A549 (cell line): ENCODE data around the gene MCM3. TPM values are rescaled to one million over a fixed set of nuclear protein-coding genes. Genes with fewer than 3 reads are reported as not detected.

Source experiments
- ATAC-seq, 2 experiments: fragments of 200-7000 bp in 1 of 2; fragments of >200 bp in 1 of 2; cut with Nextera tagmentation in 1 of 2; cut with Tn5 transposase in 1 of 2; 3 replicates each; pipeline versions ENCODE4 v1.8.0 to v1.9.1; 2018 to 2020; ENCODE audit warnings: mild to moderate bottlenecking in 1 of 2, moderate library complexity in 1 of 2
- CTCF ChIA-PET: fragments of 300-600 bp; sonication (Branson Sonifier 250); formaldehyde crosslinking; extraction: SDS; loops from one replicate; lab custom pipeline; 2021; ENCODE audit warnings: antibody characterized with exemption, inconsistent platforms; lab: Yijun Ruan, JAX
- POLR2A ChIA-PET: fragments of 350-600 bp; formaldehyde crosslinking; extraction: SDS; loops from one replicate; lab custom pipeline; 2021; ENCODE audit warnings: antibody characterized with exemption, inconsistent platforms; lab: Yijun Ruan, JAX
- DNase-seq, 2 experiments: peaks; one replicate each; pipeline versions ENCODE4 v3.0.0 to v3.0.0-alpha.2; 2011 to 2016; ENCODE audit warnings: low read depth in 1 of 2, low spot score in 1 of 2
- FAIRE-seq: peaks from 2 replicates; lab custom pipeline; 2011; peaks lifted over from hg19 to GRCh38; lab: Jason Lieb, UNC
- H3K27ac ChIP-seq, 2 experiments: fragments of >200 bp; sonication (Bioruptor Twin); formaldehyde crosslinking; 3 replicates each; pipeline ENCODE4 v1.5.1; 2016 to 2017
- H3K4me1 ChIP-seq: fragments of >200 bp; sonication (Bioruptor Twin); formaldehyde crosslinking; 3 replicates; pipeline ENCODE4 v1.6.1; 2016
- H3K4me2 ChIP-seq: fragments of >200 bp; sonication (Bioruptor Twin); formaldehyde crosslinking; 3 replicates; pipeline ENCODE4 v1.6.1; 2016
- H3K4me3 ChIP-seq: fragments of >200 bp; sonication (Bioruptor Twin); formaldehyde crosslinking; 3 replicates; pipeline ENCODE4 v1.5.1; 2016
- H3K9me3 ChIP-seq: fragments of >200 bp; sonication (Bioruptor Twin); formaldehyde crosslinking; 3 replicates; pipeline ENCODE4 v1.6.1; 2016
- BHLHE40 ChIP-seq: IDR thresholded peaks from 2 replicates; pipeline ENCODE4 v1.6.1; 2012; ENCODE audit warnings: low read depth, low read length, inconsistent platforms
- CBX2 ChIP-seq: fragments of 200-600 bp; sonication (generic); IDR thresholded peaks from 2 replicates; pipeline ENCODE4 v1.6.1; 2016; ENCODE audit warnings: low read depth, mild to moderate bottlenecking, borderline replicate concordance
- CHD4 ChIP-seq: fragments of 200-600 bp; sonication (generic); IDR thresholded peaks from 2 replicates; pipeline ENCODE4 v1.6.1; 2016; ENCODE audit warnings: antibody characterized with exemption, mild to moderate bottlenecking, borderline replicate concordance
- EHF ChIP-seq: fragments of 250-450 bp; sonication (Bioruptor Pico); IDR thresholded peaks from 2 replicates; pipeline ENCODE4 v1.5.0; 2020; ENCODE audit warnings: mild to moderate bottlenecking
- FOSL2 ChIP-seq, 2 experiments: fragments of 450-650 bp in 1 of 2; fragments of >200 bp in 1 of 2; sonication (Bioruptor Twin) in 1 of 2; formaldehyde crosslinking; IDR thresholded peaks; 2 replicates each; pipeline versions ENCODE4 v1.5.0 to v1.6.1; 2016 to 2020; ENCODE audit warnings: mild to moderate bottlenecking in 1 of 2, moderate library complexity in 1 of 2
- FOXS1 ChIP-seq: fragments of 250-450 bp; sonication (Bioruptor Pico); IDR thresholded peaks from 2 replicates; pipeline ENCODE4 v1.5.0; 2020; ENCODE audit warnings: mild to moderate bottlenecking, moderate library complexity
- HDAC2 ChIP-seq: fragments of 200-600 bp; sonication (generic); IDR thresholded peaks from 2 replicates; pipeline ENCODE4 v1.6.1; 2016
- HEYL ChIP-seq: fragments of 250-450 bp; sonication (Bioruptor Pico); IDR thresholded peaks from 2 replicates; pipeline ENCODE4 v1.8.0; 2021; ENCODE audit warnings: mild to moderate bottlenecking, moderate library complexity
- HOXA7 ChIP-seq: fragments of 250-450 bp; sonication (Bioruptor Pico); IDR thresholded peaks from 2 replicates; pipeline ENCODE4 v1.5.0; 2020; ENCODE audit warnings: mild to moderate bottlenecking, moderate library complexity
- HOXB5 ChIP-seq: fragments of 250-450 bp; sonication (Bioruptor Pico); IDR thresholded peaks from 2 replicates; pipeline ENCODE4 v1.5.0; 2020; ENCODE audit warnings: mild to moderate bottlenecking, moderate library complexity
- JUNB ChIP-seq: fragments of >200 bp; sonication (Bioruptor Twin); formaldehyde crosslinking; IDR thresholded peaks from 2 replicates; pipeline ENCODE4 v1.6.1; 2016
- MAZ ChIP-seq: fragments of 150-350 bp; IDR thresholded peaks from 2 replicates; pipeline ENCODE4 v1.6.1; 2014; ENCODE audit warnings: antibody characterized with exemption, low read depth, low read length, borderline replicate concordance
- MYC ChIP-seq: IDR thresholded peaks from 2 replicates; pipeline ENCODE4 v1.6.1; 2012; ENCODE audit warnings: mild to moderate bottlenecking, inconsistent platforms, low read length, improper control_type of control experiment, borderline replicate concordance
- PHF8 ChIP-seq: fragments of 200-600 bp; sonication (generic); IDR thresholded peaks from 2 replicates; pipeline ENCODE4 v1.6.1; 2016; ENCODE audit warnings: low read depth, mild to moderate bottlenecking, antibody characterized with exemption, moderate library complexity, borderline replicate concordance
- POLR2A ChIP-seq: IDR thresholded peaks from 2 replicates; pipeline ENCODE4 v1.6.1; 2012; ENCODE audit warnings: mild to moderate bottlenecking, low read length
- RARB ChIP-seq: fragments of 250-450 bp; sonication (Bioruptor Pico); IDR thresholded peaks from 2 replicates; pipeline ENCODE4 v1.8.0; 2021; ENCODE audit warnings: mild to moderate bottlenecking, moderate library complexity
- RCOR1 ChIP-seq: fragments of 150-350 bp; IDR thresholded peaks from 2 replicates; pipeline ENCODE4 v1.6.1; 2014; ENCODE audit warnings: antibody characterized with exemption, low read length, low read depth
- RFX5 ChIP-seq: fragments of 450-650 bp; IDR thresholded peaks from 2 replicates; pipeline ENCODE4 v1.7.1; 2014; ENCODE audit warnings: antibody characterized with exemption, mild to moderate bottlenecking, moderate library complexity
- TFCP2L1 ChIP-seq: fragments of 250-450 bp; sonication (Bioruptor Pico); IDR thresholded peaks from 2 replicates; pipeline ENCODE4 v1.5.0; 2021; ENCODE audit warnings: mild to moderate bottlenecking
- whole genome bisulfite sequencing: methylation state at CpG from one replicate; pipeline ENCODE4 v1.1.6; 2017; ENCODE audit errors: missing lambda C conversion rate; 5-methylcytosine and 5-hydroxymethylcytosine counted together
- polyA plus RNA-seq, 4 experiments: library from polyadenylated mRNA; depleted of rRNA in 3 of 4; stranded (reverse); fragments of >200 nt; fragmentation: RNase III in 1 of 4; extraction: RNeasy Plus Mini Kit Qiagen cat#74134 plus additional on column Dnase treatment in 1 of 4; gene quantifications; 2 replicates in 3 of 4; 3 replicates in 1 of 4; pipeline ENCODE4 v1.2.3, GENCODE V29; 2011 to 2017
- TF ChIP-seq, protein P1 (sequence below): fragments of >200 bp; sonication (Bioruptor Twin); formaldehyde crosslinking; IDR thresholded peaks from 2 replicates; pipeline ENCODE4 v1.6.1; 2016

MCM3 gene
- polyA plus RNA-seq, 2 of the 4 experiments (the other 2 are of a cell fraction): 101 to 111 TPM

DNA sequence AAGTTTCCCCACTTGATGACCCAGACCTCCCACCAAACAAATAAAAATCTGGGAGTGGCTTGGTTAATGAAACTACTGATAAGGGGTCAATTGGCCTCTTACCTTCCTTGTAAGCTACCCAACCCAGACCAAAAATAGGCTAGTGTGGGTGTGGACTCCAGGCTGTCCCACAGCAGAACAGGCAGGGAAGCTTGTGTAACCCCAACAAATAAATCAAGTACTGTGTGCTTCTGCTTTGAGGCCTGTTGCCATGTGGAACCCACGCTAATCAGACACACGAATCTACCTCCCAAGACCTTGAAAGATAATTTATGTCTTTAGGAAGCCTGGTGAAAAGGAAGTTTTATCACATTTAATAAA, 43.7 kb upstream of the MCM3 start:
- Histone ChIP-seq H3K4me1 (0 out of 3 replicates have a peak, but pooled peaks cover 9% of the 10 kb centered on the region), H3K4me3 (no peak overlapping the region), H3K4me2 (no peak overlapping the region), H3K9me3 (no peaks in the 10 kb centered on the region), H3K27ac (no peak overlapping the region)
- WGBS: 61% methylated on average over 2 of the region's 2 CpGs
- no peak for TF ChIP-seq HDAC2
- no peak for TF ChIP-seq JUNB
- TF ChIP-seq HEYL: no peak
- TF ChIP-seq RCOR1: no peak
- FAIRE-seq: no peak
- ATAC-seq: no peak
- CTCF ChIA-PET: interaction anchor here (0.6 kb wide), 1 partner anchor 22 kb away, joined by 3 read pairs; no protein-coding TSS in a partner anchor
- DNase-seq: no peak
- POLR2A ChIA-PET: no interaction called here

DNA sequence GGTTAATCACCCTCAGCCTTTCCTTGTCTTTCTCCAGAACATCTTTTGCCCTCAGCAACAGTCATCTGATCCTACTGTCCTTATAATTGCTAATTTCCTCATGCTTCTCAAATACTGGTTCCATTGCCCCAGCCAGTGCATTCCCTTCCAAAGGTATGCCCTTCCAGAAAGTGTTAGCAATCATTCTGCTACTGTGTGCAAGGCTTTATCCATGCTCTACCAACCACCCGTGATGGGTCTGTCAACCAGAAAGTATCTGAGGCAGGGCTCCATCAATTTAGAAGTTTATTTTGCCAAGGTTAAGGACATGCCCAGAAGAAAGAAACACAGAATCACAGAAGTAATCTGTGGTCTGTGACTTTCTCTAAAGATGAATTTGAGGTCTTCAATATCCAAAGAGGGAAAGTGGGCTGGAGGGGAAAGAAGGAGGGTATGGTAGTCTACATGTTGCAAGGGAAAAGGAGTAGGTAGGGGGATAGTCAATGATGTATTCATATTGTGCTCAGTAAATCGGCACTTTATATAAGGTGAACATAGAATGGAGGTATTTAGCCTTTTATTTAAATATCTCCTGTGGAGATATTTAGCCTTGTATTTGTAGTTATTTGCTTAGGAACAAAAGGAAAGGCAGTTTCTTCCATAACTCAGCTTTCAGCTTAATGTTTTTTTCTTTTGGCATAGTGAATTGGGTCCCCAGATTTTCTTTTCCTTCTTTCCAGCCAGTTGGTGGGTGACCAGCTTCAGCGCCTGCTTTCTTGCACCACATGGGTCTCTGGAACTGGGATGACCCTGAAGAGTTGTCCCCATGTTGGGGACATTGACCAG, 42.2 kb upstream of the MCM3 start:
- no peak for FAIRE-seq
- Histone ChIP-seq H3K4me3 (no peak overlapping the region), H3K9me3 (no peaks in the 10 kb centered on the region)
- CTCF ChIA-PET: no interaction called here
- TF ChIP-seq HEYL (no peak), TFCP2L1 (CRISPR knock-in tag) (no peak), CHD4 (no peak), HOXA7 (no peak), RARB (CRISPR knock-in tag) (no peak), MYC (no peak), EHF (CRISPR knock-in tag) (no peak), POLR2A (no peak), BHLHE40 (no peak)
- TF ChIP-seq, protein P1, sequence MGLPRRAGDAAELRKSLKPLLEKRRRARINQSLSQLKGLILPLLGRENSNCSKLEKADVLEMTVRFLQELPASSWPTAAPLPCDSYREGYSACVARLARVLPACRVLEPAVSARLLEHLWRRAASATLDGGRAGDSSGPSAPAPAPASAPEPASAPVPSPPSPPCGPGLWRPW: no peak
- TF ChIP-seq, all 56 proteins: peak for 0
- H3K27ac ChIP-seq: no peak overlapping the region
- ATAC-seq (no peak), DNase-seq (no peak)
- POLR2A ChIA-PET: no interaction called here
- H3K4me2 ChIP-seq: no peak overlapping the region
- WGBS: 84% methylated on average over 3 of the region's 3 CpGs
- 0 out of 3 replicates have a peak, but pooled peaks cover 9% of the 10 kb centered on the region for H3K4me1 ChIP-seq

DNA sequence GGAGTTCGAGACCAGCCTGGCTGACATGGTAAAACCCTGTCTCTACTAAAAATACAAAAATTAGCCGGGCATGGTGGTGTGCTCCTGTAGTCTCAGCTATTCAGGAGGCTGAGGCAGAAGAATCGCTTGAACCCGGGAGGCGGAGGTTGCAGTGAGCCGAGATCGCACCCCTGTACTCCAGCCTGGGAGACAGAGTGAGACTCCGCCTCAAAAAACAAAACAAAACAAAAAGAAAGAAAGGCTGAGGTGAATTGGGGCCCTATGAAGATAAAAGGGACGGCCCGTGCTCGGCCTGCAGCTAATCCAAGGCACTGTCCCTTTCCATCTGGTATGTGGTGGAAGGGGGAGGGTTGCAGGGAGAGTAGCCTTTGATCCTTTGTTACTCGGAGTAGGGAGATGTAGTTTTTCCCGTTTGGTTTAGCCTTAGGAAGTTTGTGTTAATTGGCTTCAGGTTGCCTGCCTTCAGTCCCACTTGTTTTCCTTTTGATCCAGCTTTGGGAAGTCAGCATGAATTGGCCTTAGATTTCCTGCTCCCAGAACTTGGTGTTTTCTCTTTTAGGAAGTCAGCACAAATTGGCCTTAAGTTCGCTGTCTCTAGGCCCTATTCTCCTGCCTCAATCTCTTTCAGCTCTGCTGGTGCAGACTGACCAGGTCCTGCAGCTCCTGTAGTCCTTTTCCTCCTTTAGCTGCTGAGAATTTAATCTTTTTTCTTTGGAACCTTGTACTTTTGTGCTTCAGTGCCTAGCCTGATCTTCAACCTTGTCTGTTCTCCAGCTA, 41.3 kb upstream of the MCM3 start:
- TF ChIP-seq HOXB5 (CRISPR knock-in tag) (no peak), CBX2 (no peak), PHF8 (no peak), MAZ (no peak), RFX5 (no peak)
- ATAC-seq: no peak
- ChIA-PET CTCF (no interaction called here), POLR2A (no interaction called here)
- FAIRE-seq: no peak
- H3K4me2 ChIP-seq: no peak overlapping the region
- no peaks in the 10 kb centered on the region for H3K9me3 ChIP-seq
- H3K4me1 ChIP-seq: 0 out of 3 replicates have a peak, but pooled peaks cover 9% of the 10 kb centered on the region
- H3K27ac ChIP-seq: no peak overlapping the region
- H3K4me3 ChIP-seq: no peak overlapping the region
- no peak for DNase-seq
- WGBS: 86% methylated on average over 14 of the region's 14 CpGs

DNA sequence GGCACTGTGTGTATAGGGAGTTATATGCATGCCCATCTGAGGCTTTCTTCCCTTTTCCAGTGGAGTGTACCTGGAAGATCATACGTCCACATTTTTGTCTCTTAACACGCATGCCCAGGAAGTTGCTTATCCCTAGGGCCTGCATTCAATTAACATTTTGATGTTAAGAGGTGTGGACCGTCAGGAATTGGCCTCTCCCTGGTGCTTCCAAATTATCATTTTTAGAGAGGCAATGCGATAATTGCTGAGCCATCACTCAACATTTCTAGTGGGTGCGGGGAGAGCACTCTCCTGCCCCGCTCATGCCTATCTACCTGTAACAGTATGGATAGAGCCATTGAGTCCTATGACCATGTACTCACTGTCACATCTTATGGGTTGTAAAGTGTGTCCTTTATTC, 39.6 kb upstream of the MCM3 start:
- no peak overlapping the region for H3K27ac ChIP-seq
- CTCF ChIA-PET: no interaction called here
- no peak overlapping the region for H3K4me3 ChIP-seq
- 91% methylated on average over 6 of the region's 6 CpGs for WGBS
- no peak for ATAC-seq
- no peak for DNase-seq
- 0 out of 3 replicates have a peak, but pooled peaks cover 9% of the 10 kb centered on the region for H3K4me1 ChIP-seq
- no peak for FAIRE-seq
- no peaks in the 10 kb centered on the region for H3K9me3 ChIP-seq
- POLR2A ChIA-PET: interaction anchor here (0.6 kb wide), 1 partner anchor 9 kb away, joined by 3 read pairs; no protein-coding TSS in a partner anchor
- H3K4me2 ChIP-seq: no peak overlapping the region
- no peak for TF ChIP-seq FOSL2 (IDR thresholded peaks at IDR 0.05)
- TF ChIP-seq FOSL2 (CRISPR knock-in tag; IDR thresholded peaks at IDR 0.05): no peak
- no peak for TF ChIP-seq FOXS1 (CRISPR knock-in tag)
- TF ChIP-seq, all 56 proteins: peak for 0
